Colonic mucosa (tissue), 4 donors: ENCODE results near the gene GRHPR. TPM values are rescaled to one million over a fixed set of nuclear protein-coding genes. Genes with fewer than 3 reads are reported as not detected.
A peak's percentile ranks its signal among the peaks of the same experiment; 100 is the strongest.
"Not testable (repeated sequence)": the region's sequence is repeated elsewhere in the genome, so short reads cannot be mapped to it uniquely, and the experiment has no call there.

Experiments used
- DNase-seq: peaks from one replicate; pipeline ENCODE4 v3.0.0-alpha.2; 2020
- H3K27ac ChIP-seq: fragments of 200-600 bp; one replicate; pipeline ENCODE4 v1.8.0; 2021
- H3K27me3 ChIP-seq: fragments of 200-600 bp; one replicate; pipeline ENCODE4 v1.8.0; 2021
- H3K36me3 ChIP-seq: fragments of 200-600 bp; one replicate; pipeline ENCODE4 v1.8.0; 2021
- H3K4me1 ChIP-seq: fragments of 200-600 bp; one replicate; pipeline ENCODE4 v1.8.0; 2021; ENCODE audit warnings: mild to moderate bottlenecking
- H3K4me3 ChIP-seq: fragments of 200-600 bp; one replicate; pipeline ENCODE4 v1.8.0; 2021
- H3K9ac ChIP-seq, 2 donors: one replicate each; pipeline ENCODE4 v1.7.0; 2013; ENCODE audit warnings: control low read depth in 2 of 2, low read depth in 2 of 2, low read length in 2 of 2
- H3K9me3 ChIP-seq: fragments of 200-600 bp; one replicate; pipeline ENCODE4 v1.8.0; 2021
- CTCF ChIP-seq: fragments of 200-600 bp; IDR thresholded peaks from one replicate; pipeline ENCODE4 v1.8.0; 2022; ENCODE audit warnings: antibody characterized with exemption, mild to moderate bottlenecking
- intact Hi-C: fragments of 100-400 bp; cut with DNase I; formaldehyde crosslinking; loops from one replicate; pipeline ENCODE4 v1.14.1; 2022
- total RNA-seq, 2 donors: library from RNA; stranded (reverse); fragmentation: NEBNext Ultra II Directional in 1 of 2; extraction: Animal tissue kit (Norgen Biotek cat#: 25700) in 1 of 2; gene quantifications; one replicate each; pipeline ENCODE4 v1.2.1, GENCODE V29; 2021
- donor health status: healthy.
- donor health status: DM: no; HTN: no; CAD: no.
- donor health status: DM: no; HTN: no; CAD: no.

Gene GRHPR
- total RNA-seq, 2 donors from 2014 or later: 71.1 to 94.0 TPM

- no peak for TF ChIP-seq CTCF
- Histone ChIP-seq H3K9me3 (no peaks in the 10 kb centered on the region), H3K4me3 (no peak overlapping the region), H3K27me3 (no peaks in the 10 kb centered on the region), H3K9ac (no peak overlapping the region), H3K27ac (no peak overlapping the region), H3K4me1 (peaks cover 7% of the 10 kb centered on the region), H3K36me3 (no peaks in the 10 kb centered on the region)
- intact Hi-C loops: no loop called here
- no peak for DNase-seq
Observed at GRCh38 chr9:37468620-37469019, 46.1 kb downstream of the GRHPR start.

- TF ChIP-seq CTCF: no peak
- intact Hi-C loops: no loop called here
- H3K9me3 ChIP-seq: no peaks in the 10 kb centered on the region
- H3K9ac ChIP-seq: peak overlapping the region in 1 of 2 donors; percentile 30
- no peaks in the 10 kb centered on the region for H3K36me3 ChIP-seq
- H3K4me1 ChIP-seq: no peaks in the 10 kb centered on the region
- H3K27me3 ChIP-seq: no peaks in the 10 kb centered on the region
- H3K27ac ChIP-seq: peak overlapping the region; percentile 45
- DNase-seq: peak; percentile 49
- H3K4me3 ChIP-seq: peak overlapping the region; percentile 20
Observed at GRCh38 chr9:37471942-37472684, 49.6 kb downstream of the GRHPR start.

- intact Hi-C loops, H3K4me3 ChIP-seq, H3K9me3 ChIP-seq, H3K27me3 ChIP-seq, H3K27ac ChIP-seq, H3K4me1 ChIP-seq, H3K36me3 ChIP-seq, DNase-seq, H3K9ac ChIP-seq: not testable (repeated sequence)
Observed at GRCh38 chr9:37473982-37474381, 51.5 kb downstream of the GRHPR start.

GRCh38 chr9:37474438-37474837 lies 51.9 kb downstream of the GRHPR start:
- Histone ChIP-seq H3K4me3 (no peak overlapping the region), H3K36me3 (no peaks in the 10 kb centered on the region), H3K4me1 (no peaks in the 10 kb centered on the region), H3K9me3 (no peaks in the 10 kb centered on the region), H3K27me3 (no peaks in the 10 kb centered on the region), H3K9ac (no peak overlapping the region), H3K27ac (no peak overlapping the region)
- no peak for DNase-seq
- TF ChIP-seq CTCF: no peak
- intact Hi-C loops: no loop called here

GRCh38 chr9:37476930-37477329 lies 54.4 kb downstream of the GRHPR start:
- H3K4me3 ChIP-seq: no peak overlapping the region
- H3K4me1 ChIP-seq: no peaks in the 10 kb centered on the region
- intact Hi-C loops: no loop called here
- no peak for TF ChIP-seq CTCF
- H3K27me3 ChIP-seq: no peaks in the 10 kb centered on the region
- no peak overlapping the region for H3K27ac ChIP-seq
- DNase-seq: no peak
- H3K9me3 ChIP-seq: no peaks in the 10 kb centered on the region
- no peak overlapping the region for H3K9ac ChIP-seq
- H3K36me3 ChIP-seq: no peaks in the 10 kb centered on the region

GRCh38 chr9:37477443-37477842 lies 54.9 kb downstream of the GRHPR start:
- H3K27me3 ChIP-seq, H3K4me3 ChIP-seq, H3K36me3 ChIP-seq, intact Hi-C loops, H3K27ac ChIP-seq, H3K4me1 ChIP-seq, H3K9ac ChIP-seq, DNase-seq, H3K9me3 ChIP-seq: not testable (repeated sequence)

GRCh38 chr9:37477987-37478619 lies 55.6 kb downstream of the GRHPR start:
- H3K9ac ChIP-seq, intact Hi-C loops, H3K27ac ChIP-seq, H3K4me1 ChIP-seq, H3K4me3 ChIP-seq, H3K36me3 ChIP-seq, H3K9me3 ChIP-seq, DNase-seq, H3K27me3 ChIP-seq: not testable (repeated sequence)
